GM19351 (cell line): ENCODE measurements around the gene SEMA4G.
A peak's percentile ranks its signal among the peaks of the same experiment; 100 is the strongest.

Source experiments
- ATAC-seq: cut with Tn5 transposase; IDR thresholded peaks from one replicate; pipeline ENCODE4 v1.9.1; 2021; ENCODE audit warnings: mild to moderate bottlenecking, moderate library complexity; ENCODE audit not compliant: unreplicated experiment

SEMA4G gene

DNA sequence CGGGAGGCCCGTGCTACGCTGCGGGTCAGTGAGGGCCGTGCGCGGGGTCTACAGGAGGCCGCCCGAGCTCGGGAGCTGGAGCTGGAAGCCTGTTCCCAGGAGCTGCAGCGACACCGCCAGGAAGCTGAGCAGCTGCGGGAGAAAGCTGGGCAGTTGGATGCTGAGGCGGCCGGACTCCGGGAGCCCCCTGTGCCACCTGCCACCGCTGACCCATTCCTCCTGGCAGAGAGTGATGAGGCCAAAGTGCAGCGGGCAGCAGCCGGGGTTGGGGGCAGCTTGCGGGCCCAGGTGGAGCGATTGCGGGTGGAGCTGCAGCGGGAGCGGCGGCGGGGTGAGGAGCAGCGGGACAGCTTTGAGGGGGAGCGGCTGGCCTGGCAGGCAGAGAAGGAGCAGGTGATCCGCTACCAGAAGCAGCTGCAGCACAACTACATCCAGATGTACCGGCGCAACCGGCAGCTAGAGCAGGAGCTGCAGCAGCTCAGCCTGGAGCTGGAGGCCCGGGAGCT, 37.3 kb downstream of the SEMA4G start:
- ATAC-seq: no peak

DNA sequence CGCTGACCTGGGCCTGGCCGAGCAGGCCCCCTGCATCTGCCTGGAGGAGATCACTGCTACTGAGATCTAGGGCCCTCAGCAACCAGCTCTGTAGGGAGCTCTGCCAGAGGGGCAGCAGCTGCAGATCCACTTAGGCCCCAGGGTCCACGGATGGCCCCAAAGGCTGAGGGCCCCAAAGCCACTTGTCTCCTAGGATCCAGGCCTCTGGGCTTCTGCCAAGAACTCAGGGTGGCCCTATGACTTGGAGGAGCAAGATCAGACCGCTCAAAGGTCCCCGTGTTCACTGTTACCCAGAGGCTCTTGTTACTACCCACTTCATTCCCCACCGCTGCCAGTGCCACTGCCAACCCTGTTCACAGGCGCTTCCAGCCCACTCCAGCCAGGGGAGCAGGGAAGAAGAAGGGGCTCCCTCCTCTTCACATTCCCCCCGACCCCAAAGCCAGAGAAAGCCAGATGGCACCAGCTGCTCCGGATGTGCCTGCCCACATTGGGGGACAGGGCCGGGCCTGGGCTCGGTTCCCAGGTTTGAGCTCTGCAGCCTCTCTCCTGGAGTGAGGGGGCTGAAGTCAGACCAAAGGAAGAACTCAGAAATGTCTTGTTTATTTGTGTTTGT, 37.9 kb downstream of the SEMA4G start:
- no peak for ATAC-seq

DNA sequence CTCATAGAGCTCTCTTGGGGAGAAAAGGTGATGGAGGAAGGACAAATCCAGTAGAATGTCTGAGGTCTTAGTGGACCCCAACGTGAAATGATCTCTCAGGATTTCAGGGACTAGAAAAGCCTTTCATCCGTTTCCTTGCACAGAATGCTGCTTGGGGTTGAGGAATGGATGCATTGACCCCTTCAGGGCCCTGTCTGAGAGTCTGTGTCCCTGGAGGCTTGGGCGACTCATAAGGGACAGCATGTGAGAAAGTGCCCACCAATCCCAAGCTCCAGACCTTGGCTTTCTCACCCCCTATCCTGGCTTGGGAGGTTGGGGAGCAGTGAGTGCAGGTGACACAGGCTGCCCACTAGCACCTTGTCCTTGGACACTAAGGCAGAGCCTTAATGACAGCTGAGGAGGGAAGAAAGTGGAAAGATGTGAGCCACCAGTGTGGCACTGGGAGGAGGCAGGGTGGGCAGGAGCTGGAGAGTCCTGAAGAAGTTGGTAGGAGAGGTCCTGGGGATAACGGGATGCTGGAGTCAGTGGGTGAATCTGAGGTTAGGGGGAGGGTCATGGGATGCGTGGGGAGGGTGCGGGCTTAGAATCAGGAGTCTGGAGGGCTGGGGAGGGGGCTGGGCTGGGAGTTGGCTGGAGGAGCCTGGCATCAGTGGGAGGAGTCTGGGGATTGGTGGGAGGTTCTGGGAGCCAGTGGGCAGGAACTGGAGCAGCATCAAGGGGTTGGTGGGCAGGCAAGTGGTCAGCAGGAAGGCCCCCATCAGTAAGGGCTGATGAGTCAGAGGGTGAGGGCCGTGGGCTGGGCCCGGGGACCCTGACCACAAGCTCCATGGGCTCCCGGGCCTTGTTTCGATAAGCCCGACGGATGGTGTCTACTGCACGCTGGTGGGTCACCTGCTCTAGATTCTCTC, 38.9 kb downstream of the SEMA4G start:
- no peak for ATAC-seq

DNA sequence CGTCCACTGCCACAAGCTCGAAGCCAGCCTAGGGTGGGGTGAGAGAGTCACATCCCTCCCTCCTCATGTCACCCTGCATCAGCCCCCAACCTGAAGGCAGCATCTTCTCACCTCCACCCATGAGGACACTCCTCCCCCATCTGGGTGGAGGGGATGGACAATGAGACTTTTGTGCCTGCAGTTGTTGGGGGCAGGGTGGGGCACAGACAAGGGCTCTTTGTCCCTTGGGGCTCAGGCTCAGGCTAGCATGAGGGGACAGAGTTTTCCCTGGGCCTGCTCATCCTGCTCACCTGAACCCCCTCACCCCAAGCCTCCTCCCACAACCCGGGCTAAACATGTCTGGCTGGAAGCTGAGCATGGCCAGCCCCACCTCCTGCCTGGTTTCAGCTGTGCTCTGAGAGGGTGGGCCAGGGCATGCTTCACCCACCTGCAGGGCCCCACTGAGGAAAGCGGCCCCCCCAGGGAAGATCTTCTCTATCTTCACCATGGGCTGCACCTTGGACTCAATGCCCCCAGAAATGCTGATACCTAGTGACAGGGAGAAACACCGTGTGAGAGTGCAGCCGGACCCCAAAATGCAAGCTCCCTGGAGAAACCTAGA, 39.6 kb downstream of the SEMA4G start:
- ATAC-seq: no peak

DNA sequence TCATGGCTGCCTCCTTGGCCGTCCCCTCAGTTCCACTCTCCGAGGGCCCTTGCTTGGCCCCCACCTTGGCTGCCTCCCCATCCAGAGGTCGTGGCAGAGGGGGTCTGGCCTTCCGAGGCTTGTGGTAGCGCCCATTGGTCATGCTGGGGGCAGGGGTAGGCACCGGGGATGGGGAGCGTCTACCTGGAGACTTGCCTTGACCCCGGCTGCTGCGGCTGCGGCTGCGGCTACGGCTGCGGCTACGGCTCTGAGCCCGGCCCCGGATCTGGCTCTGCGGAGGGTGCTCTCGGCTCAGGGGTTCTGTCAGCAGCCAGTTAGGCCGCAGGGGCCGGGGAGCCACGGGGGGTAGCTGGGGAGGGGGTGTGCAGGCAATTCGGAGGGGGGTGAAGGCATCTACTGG, 41.0 kb downstream of the SEMA4G start:
- no peak for ATAC-seq

DNA sequence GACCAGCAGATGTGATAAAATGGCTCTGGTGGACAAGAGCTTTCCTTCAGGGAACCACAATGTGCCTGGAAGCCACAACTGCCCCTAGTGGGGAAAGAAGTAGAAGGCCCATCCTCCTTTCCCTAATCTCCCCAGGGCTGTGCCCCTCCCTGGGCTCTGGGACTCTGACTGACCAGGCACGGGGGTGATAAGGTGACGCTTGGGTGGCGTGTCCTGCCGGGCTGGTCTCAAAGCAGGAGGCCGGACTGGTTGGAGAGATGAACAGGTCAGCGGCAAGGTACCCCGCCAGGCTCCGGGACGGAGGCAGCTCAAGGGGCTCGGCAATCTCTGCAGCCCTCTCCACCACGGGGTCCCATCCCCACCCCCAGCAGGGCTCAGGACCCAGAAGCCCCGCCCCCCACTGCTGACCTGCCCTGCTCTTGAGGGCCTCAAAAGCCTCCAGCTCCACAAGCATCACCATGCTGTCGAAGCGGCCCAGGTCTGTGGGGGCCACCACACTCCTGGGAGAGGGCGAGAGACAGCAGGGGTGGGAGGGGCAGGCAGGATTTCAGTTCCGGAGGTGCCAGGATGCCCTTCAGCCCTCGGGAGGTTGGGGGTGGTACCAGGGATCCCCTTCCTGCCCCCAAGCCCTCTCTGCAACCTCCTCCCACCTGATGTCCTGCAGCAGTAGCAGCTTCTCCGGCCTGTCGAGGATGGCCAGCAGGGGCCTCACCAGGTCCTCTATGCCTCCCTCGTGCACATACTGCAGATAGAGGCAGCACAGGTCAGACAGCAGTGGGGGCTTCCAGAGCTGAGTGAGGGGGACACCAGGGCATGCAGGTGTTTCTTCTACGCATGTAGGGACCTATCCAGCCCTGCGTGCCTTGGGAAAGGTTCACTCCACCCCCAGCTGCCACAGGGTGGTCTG, 42.5 kb downstream of the SEMA4G start:
- no peak for ATAC-seq

DNA sequence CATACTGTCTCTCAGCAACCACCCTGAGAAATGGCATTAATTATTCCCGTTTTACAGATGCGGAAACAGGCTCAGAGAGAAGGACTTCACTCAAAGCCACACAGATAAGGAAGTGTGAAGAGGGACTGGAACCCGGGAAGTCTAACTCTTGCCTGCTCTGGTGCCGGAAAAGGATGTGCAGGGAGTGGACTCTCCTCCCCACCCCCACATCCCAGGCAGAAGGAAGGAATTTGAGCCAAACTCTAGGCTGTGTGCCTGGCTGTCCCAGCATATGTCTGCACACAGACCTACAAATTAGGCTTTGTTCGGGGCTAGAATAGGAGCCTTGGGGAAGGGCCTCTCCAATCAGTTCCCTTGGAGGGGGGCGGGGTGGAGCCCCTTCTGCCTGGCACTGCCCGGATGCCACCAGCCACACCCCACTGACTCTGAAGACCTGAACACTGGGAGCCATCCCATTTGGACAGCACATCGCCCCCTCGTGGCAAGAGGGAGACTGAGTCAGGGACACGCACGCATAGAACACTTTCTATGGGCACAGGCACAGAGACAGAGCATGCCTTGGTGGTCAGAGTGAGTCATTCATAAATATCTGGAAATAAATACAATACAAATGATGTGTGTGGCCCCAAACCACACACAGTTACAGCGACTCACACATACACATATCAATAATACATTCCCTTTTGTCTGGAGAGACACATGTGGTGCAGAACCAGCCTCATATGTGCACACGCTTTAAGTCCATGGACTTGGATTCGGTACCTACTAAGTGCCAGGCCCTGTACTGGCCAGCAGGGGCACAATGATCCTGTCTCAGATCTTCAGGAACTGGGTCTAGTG, 43.4 kb downstream of the SEMA4G start:
- ATAC-seq: peak; percentile 78

DNA sequence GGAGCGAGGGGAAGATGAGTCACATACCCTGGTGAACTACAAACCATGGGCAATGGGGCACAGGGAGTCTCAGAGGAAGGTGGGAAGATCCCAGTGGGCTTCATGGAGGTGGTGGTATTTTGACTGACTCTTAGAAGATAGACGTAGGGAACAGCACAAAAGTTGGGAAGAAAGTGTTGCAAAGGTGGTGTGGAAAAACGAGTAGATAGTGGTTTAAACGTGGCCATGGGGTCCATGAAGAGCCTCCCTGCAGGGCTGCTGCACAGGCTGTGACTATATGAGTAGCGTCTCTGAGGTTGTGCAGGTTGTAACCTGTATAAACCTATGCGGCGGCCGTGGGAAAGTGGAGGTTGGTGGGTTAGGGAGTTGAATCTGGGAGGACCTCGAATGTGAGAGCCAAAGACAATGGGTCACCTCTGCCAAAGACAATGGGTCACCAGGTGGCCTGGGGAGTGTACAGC, 44.1 kb downstream of the SEMA4G start:
- no peak for ATAC-seq

DNA sequence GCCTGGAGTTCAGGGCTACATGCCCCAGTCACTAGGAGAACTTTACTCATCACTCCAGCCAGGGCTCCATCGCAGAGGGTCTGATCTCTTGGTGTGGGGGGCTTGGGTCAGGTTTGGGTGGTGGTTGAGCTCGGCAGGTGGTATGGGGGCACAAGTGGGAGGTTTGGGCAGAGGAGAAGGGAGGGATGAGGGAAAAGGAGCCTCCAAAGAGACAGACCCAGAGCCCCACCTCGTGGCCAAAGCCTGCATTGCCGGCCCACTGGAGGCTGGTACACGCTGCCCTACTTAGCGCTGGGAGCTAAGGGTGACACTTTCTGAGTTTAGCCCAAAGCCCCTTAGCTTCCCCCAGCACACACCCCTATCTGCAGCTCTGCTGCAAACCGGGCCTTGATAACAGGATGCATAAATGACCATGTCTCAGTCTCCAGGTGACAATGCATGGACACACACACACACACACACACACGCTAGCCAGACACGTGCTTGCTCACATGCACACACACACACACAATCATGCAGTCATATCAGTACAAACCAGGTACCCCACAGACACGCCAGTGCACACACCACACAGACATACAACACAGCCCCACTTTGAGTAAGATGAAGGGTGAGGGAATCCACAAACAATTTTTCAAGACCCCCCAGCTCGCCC, 45.1 kb downstream of the SEMA4G start:
- no peak for ATAC-seq

DNA sequence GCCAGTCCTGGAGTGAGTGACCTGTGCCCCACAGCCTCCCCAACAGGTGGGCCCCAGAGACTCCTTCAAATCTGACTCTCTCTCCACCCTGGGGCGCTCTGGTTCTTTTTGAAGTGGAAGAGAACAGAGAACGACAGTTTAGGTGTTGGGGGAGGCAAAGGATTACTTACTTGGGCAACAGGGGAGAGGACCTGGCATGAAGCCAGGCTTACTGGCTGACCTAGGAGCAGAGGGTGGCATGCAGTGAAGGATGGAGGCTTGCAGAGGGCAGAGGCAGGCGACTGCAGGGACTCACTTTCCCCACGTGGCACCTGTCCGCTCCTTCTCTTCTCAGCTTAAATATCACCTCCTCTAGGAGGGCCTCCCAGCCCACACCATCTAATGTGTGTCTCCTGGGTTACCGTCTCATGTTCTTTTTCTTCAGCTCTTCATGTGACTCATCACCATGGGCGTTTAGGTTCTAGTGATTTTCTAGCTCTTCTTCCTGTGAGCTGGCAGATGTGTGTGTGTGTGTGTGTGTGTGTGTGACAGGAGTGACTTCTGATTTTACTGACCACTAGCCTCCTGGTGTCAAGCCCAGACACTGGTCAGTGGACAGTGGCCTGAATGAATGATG, 45.8 kb downstream of the SEMA4G start:
- no peak for ATAC-seq

DNA sequence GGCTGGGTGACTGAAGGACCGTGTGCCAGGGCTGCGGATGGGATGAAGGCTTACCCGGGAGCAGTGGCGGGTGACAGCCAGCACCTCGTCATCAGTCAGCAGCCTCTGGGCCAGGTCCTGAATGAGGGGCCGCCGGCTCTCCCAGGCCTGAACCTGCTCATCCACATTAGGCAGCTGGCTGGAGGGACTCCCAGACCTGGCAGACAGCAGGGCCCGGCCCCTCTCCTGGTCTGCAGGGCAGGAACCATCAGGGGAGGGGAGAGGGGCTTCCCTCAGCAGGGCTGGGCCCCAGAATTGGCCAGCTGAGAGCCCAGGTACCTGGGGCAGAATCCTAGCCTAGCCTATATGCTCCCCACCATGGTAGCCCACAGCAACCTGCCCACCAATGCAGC, 46.3 kb downstream of the SEMA4G start:
- ATAC-seq: no peak

DNA sequence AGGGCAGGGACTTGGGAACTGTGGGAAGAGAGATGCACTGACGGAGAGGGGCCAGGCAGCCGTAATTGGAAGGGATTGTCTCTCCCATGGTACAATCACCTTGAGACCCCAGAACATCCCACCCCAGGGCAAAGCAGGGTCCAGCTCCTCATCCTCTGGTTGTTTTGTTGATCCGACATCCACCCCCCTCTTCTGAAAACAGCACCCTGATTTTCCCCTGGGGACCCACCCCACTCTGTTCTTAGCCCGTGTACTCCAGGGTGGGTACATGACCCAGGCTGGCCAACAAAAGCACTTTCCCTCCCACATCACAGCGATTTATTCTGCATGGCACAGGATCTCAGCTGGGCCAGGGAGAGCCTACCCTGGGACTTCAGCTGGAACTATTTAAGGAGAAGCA, 47.5 kb downstream of the SEMA4G start:
- no peak for ATAC-seq

DNA sequence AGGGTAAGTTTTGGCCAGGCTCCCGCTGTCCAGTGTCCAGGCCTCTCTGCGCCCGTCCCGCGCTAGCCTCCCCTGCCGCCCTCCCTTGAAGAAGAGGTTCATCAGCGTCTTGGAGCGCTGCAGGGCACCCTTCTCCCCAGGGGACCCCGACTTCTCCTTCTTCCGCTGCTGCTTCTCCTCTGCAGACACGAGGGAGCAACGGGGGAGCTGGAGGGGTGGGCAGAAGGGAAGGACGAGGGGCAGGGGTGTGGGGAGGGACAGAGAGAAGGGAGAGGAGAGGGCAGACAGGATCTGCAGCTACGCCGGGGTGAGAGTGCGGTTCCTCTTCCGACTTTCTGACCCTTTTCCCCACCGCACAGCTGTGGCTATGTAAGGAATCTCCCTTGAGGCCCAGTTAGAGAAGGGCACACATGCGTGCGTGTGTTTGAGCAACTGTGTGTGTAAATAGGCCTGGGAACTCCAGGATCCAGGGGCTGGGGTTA, 48.9 kb downstream of the SEMA4G start:
- ATAC-seq: no peak

DNA sequence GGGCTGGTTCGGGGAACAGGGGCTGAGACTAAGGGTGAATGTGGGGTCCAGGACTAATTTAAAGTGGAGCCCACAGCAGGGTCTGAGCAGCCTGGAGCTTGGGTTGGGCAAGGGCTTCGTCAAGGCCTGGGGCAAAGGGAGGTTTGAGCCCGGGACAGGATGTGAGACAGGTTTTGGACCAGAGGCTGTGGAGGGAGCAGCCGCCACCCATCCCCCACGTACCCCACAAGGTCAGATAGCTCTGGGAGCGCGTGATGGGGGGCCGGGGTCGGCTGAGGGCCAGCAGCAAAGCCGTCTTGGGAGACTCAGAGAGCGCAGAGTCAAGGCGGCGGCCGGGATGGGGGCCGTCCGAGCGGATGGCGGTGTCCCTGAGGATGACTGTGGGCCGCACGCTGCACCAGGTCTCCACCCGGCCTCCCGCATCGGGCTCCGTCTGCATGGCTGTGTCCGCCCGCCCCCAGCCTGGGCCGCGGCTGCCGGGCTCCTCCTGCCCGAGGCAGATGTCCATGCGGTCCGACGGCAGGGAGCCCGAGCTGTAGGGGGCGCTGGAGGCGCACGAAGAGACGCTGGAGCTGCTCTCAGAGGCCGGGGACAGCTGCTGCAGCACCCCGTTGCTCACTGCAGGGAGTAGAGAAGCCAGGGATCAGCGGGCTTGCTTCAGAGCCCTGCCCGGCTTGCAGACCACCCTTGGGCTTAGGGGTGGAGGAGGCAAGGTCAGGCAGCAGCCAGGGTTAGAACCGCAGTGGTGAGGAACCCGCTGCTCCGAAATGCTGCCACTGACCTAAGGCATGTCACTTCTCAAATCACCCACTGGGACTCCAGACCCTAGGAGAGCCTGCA, 49.5 kb downstream of the SEMA4G start:
- ATAC-seq: peak; percentile 48
